ENCODE measurements around the gene CREBBP. TPM values are rescaled to one million over a fixed set of nuclear protein-coding genes. Genes with fewer than 3 reads are reported as not detected.

The CREBBP gene
- total RNA-seq, 1 donor from 2014 or later, result 45.2 TPM

- peaks cover 74% of the 10 kb centered on the region for H3K4me1 Mint-ChIP-seq (ENCODE audit: low read depth)
- no peaks in the 10 kb centered on the region for H3K27me3 Mint-ChIP-seq (ENCODE audit: low read depth)
- DNase-seq (ENCODE audit: low spot score), result no peak
- H3K9me3 Mint-ChIP-seq, result no peaks in the 10 kb centered on the region
- H3K36me3 Mint-ChIP-seq (ENCODE audit: low read depth), result peaks cover 9% of the 10 kb centered on the region
- intact Hi-C loops (cut with micrococcal nuclease), result no loop called here
- H3K4me3 Mint-ChIP-seq (ENCODE audit: low read depth), result no peak overlapping the region
- no peak overlapping the region for H3K27ac Mint-ChIP-seq
Observed at GRCh38 chr16:3823427-3823826, 57.1 kb downstream of the CREBBP start.

GRCh38 chr16:3822366-3823045 is 58.0 kb downstream of the CREBBP start:
- Mint-ChIP-seq H3K4me1 (ENCODE audit: low read depth) (peaks cover 78% of the 10 kb centered on the region), H3K27ac (no peak overlapping the region), H3K4me3 (ENCODE audit: low read depth) (no peak overlapping the region), H3K27me3 (ENCODE audit: low read depth) (no peaks in the 10 kb centered on the region), H3K36me3 (ENCODE audit: low read depth) (peaks cover 9% of the 10 kb centered on the region), H3K9me3 (no peaks in the 10 kb centered on the region)
- DNase-seq (ENCODE audit: low spot score), result no peak
- intact Hi-C loops (cut with micrococcal nuclease), result no loop called here

GRCh38 chr16:3821184-3821583 is 59.3 kb downstream of the CREBBP start:
- Mint-ChIP-seq H3K36me3 (ENCODE audit: low read depth) (peaks cover 7% of the 10 kb centered on the region), H3K4me1 (ENCODE audit: low read depth) (peaks cover 81% of the 10 kb centered on the region), H3K27me3 (ENCODE audit: low read depth) (no peaks in the 10 kb centered on the region), H3K4me3 (ENCODE audit: low read depth) (no peak overlapping the region), H3K9me3 (no peaks in the 10 kb centered on the region), H3K27ac (no peak overlapping the region)
- intact Hi-C loops (cut with micrococcal nuclease), result no loop called here
- no peak for DNase-seq (ENCODE audit: low spot score)

- Mint-ChIP-seq H3K9me3 (no peaks in the 10 kb centered on the region), H3K27ac (no peak overlapping the region), H3K4me3 (ENCODE audit: low read depth) (no peak overlapping the region), H3K4me1 (ENCODE audit: low read depth) (peaks cover 72% of the 10 kb centered on the region), H3K36me3 (ENCODE audit: low read depth) (peaks cover 7% of the 10 kb centered on the region), H3K27me3 (ENCODE audit: low read depth) (no peaks in the 10 kb centered on the region)
- intact Hi-C loops (cut with micrococcal nuclease), result no loop called here
- no peak for DNase-seq (ENCODE audit: low spot score)
Observed at GRCh38 chr16:3819746-3820724, 60.5 kb downstream of the CREBBP start.

- no peak overlapping the region for H3K4me3 Mint-ChIP-seq (ENCODE audit: low read depth)
- intact Hi-C loops (cut with micrococcal nuclease), result no loop called here
- peaks cover 7% of the 10 kb centered on the region for H3K36me3 Mint-ChIP-seq (ENCODE audit: low read depth)
- DNase-seq (ENCODE audit: low spot score), result no peak
- H3K27ac Mint-ChIP-seq, result no peak overlapping the region
- H3K4me1 Mint-ChIP-seq (ENCODE audit: low read depth), result peaks cover 64% of the 10 kb centered on the region
- no peaks in the 10 kb centered on the region for H3K9me3 Mint-ChIP-seq
- no peaks in the 10 kb centered on the region for H3K27me3 Mint-ChIP-seq (ENCODE audit: low read depth)
Observed at GRCh38 chr16:3819175-3819527, 61.4 kb downstream of the CREBBP start.

GRCh38 chr16:3816326-3816725 is 64.2 kb downstream of the CREBBP start:
- DNase-seq (ENCODE audit: low spot score), result no peak
- H3K36me3 Mint-ChIP-seq (ENCODE audit: low read depth), result peaks cover 3% of the 10 kb centered on the region
- H3K9me3 Mint-ChIP-seq, result no peaks in the 10 kb centered on the region
- intact Hi-C loops (cut with micrococcal nuclease), result no loop called here
- no peaks in the 10 kb centered on the region for H3K27me3 Mint-ChIP-seq (ENCODE audit: low read depth)
- H3K4me3 Mint-ChIP-seq (ENCODE audit: low read depth), result no peak overlapping the region
- peaks cover 48% of the 10 kb centered on the region for H3K4me1 Mint-ChIP-seq (ENCODE audit: low read depth)
- H3K27ac Mint-ChIP-seq, result no peak overlapping the region

- Mint-ChIP-seq H3K9me3 (no peaks in the 10 kb centered on the region), H3K36me3 (ENCODE audit: low read depth) (peaks cover 19% of the 10 kb centered on the region), H3K4me3 (ENCODE audit: low read depth) (no peak overlapping the region), H3K4me1 (ENCODE audit: low read depth) (peaks cover 51% of the 10 kb centered on the region), H3K27ac (no peak overlapping the region), H3K27me3 (ENCODE audit: low read depth) (no peaks in the 10 kb centered on the region)
- intact Hi-C loops (cut with micrococcal nuclease), result no loop called here
- DNase-seq (ENCODE audit: low spot score), result no peak
Observed at GRCh38 chr16:3814755-3815154, 65.8 kb downstream of the CREBBP start.

- Mint-ChIP-seq H3K36me3 (ENCODE audit: low read depth) (peaks cover 37% of the 10 kb centered on the region), H3K27me3 (ENCODE audit: low read depth) (no peaks in the 10 kb centered on the region), H3K9me3 (no peaks in the 10 kb centered on the region), H3K4me3 (ENCODE audit: low read depth) (no peak overlapping the region), H3K4me1 (ENCODE audit: low read depth) (peaks cover 53% of the 10 kb centered on the region), H3K27ac (no peak overlapping the region)
- no peak for DNase-seq (ENCODE audit: low spot score)
- intact Hi-C loops (cut with micrococcal nuclease), result no loop called here
Observed at GRCh38 chr16:3812469-3813172, 67.9 kb downstream of the CREBBP start.

- Mint-ChIP-seq H3K27ac (no peak overlapping the region), H3K36me3 (ENCODE audit: low read depth) (peaks cover 51% of the 10 kb centered on the region), H3K9me3 (no peaks in the 10 kb centered on the region), H3K27me3 (ENCODE audit: low read depth) (no peaks in the 10 kb centered on the region), H3K4me1 (ENCODE audit: low read depth) (peaks cover 53% of the 10 kb centered on the region), H3K4me3 (ENCODE audit: low read depth) (no peak overlapping the region)
- no peak for DNase-seq (ENCODE audit: low spot score)
- intact Hi-C loops (cut with micrococcal nuclease), result no loop called here
Observed at GRCh38 chr16:3810818-3811217, 69.7 kb downstream of the CREBBP start.

GRCh38 chr16:3810198-3810664 is 70.3 kb downstream of the CREBBP start:
- Mint-ChIP-seq H3K36me3 (ENCODE audit: low read depth) (peaks cover 53% of the 10 kb centered on the region), H3K9me3 (no peaks in the 10 kb centered on the region), H3K27me3 (ENCODE audit: low read depth) (no peaks in the 10 kb centered on the region), H3K27ac (no peak overlapping the region), H3K4me1 (ENCODE audit: low read depth) (peaks cover 56% of the 10 kb centered on the region), H3K4me3 (ENCODE audit: low read depth) (no peak overlapping the region)
- DNase-seq (ENCODE audit: low spot score), result no peak
- intact Hi-C loops (cut with micrococcal nuclease), result no loop called here

GRCh38 chr16:3808308-3809063 is 72.0 kb downstream of the CREBBP start:
- DNase-seq (ENCODE audit: low spot score), result no peak
- H3K36me3 Mint-ChIP-seq (ENCODE audit: low read depth), result peaks cover 63% of the 10 kb centered on the region
- H3K4me1 Mint-ChIP-seq (ENCODE audit: low read depth), result peaks cover 63% of the 10 kb centered on the region
- intact Hi-C loops (cut with micrococcal nuclease), result no loop called here
- H3K27ac Mint-ChIP-seq, result peak overlapping the region; percentile 7
- H3K9me3 Mint-ChIP-seq, result no peaks in the 10 kb centered on the region
- H3K27me3 Mint-ChIP-seq (ENCODE audit: low read depth), result no peaks in the 10 kb centered on the region
- peak overlapping the region; percentile 22 for H3K4me3 Mint-ChIP-seq (ENCODE audit: low read depth)

- peaks cover 66% of the 10 kb centered on the region for H3K36me3 Mint-ChIP-seq (ENCODE audit: low read depth)
- DNase-seq (ENCODE audit: low spot score), result no peak
- H3K9me3 Mint-ChIP-seq, result no peaks in the 10 kb centered on the region
- H3K27ac Mint-ChIP-seq, result peak overlapping the region; percentile 37
- peaks cover 62% of the 10 kb centered on the region for H3K4me1 Mint-ChIP-seq (ENCODE audit: low read depth)
- no peaks in the 10 kb centered on the region for H3K27me3 Mint-ChIP-seq (ENCODE audit: low read depth)
- intact Hi-C loops (cut with micrococcal nuclease), result no loop called here
- peak overlapping the region; percentile 45 for H3K4me3 Mint-ChIP-seq (ENCODE audit: low read depth)
Observed at GRCh38 chr16:3807425-3808123, 72.9 kb downstream of the CREBBP start.

Measured in activated T-helper 2 cell treated with anti-CD3 and anti-CD28 coated beads, Interferon-gamma antibody, Interleukin-2, Interleukin-4, amounts not matched to agents 10 μg/mL and 5 μg/mL and 100 μg/mL, durations not matched to agents 14 hours and 24 hours and 36 hours (primary cell).